WERI-Rb-1 (cell line): ENCODE data around the gene MRAP.

Experiments
- DNase-seq: peaks from one replicate; pipeline ENCODE4 v3.0.0-alpha.2; 2020
- H3K27ac ChIP-seq: fragments of 250-450 bp; sonication (Bioruptor Pico); 2 replicates; pipeline ENCODE4 v1.5.1; 2020; ENCODE audit warnings: mild to moderate bottlenecking, moderate library complexity
- H3K27me3 ChIP-seq: fragments of 250-450 bp; sonication (Bioruptor Pico); 2 replicates; pipeline ENCODE4 v1.5.1; 2021; ENCODE audit warnings: mild to moderate bottlenecking, low read depth, moderate library complexity; ENCODE audit not compliant: insufficient read depth, severe bottlenecking
- H3K36me3 ChIP-seq: fragments of 250-450 bp; sonication (Bioruptor Pico); 2 replicates; pipeline ENCODE4 v1.5.1; 2020; ENCODE audit warnings: mild to moderate bottlenecking, moderate library complexity
- H3K4me3 ChIP-seq: 2 replicates; pipeline ENCODE4 v1.5.1; 2011; ENCODE audit warnings: low read depth, mild to moderate bottlenecking, control low read depth, low read length
- H3K9me3 ChIP-seq: fragments of 250-450 bp; sonication (Bioruptor Pico); 2 replicates; pipeline ENCODE4 v1.5.1; 2021; ENCODE audit warnings: mild to moderate bottlenecking, moderate library complexity; ENCODE audit not compliant: severe bottlenecking
- CTCF ChIP-seq: IDR thresholded peaks from 2 replicates; pipeline ENCODE4 v1.5.1; 2011; ENCODE audit warnings: low read depth, mild to moderate bottlenecking, control low read depth, inconsistent platforms, low read length

The MRAP gene

GRCh38 chr21:32299695-32300094 lies 1.0 kb downstream of the MRAP start:
- TF ChIP-seq CTCF: no peak
- Histone ChIP-seq H3K36me3 (no peaks in the 10 kb centered on the region; the same call in 1 of the 2 replicates), H3K4me3 (no peak overlapping the region), H3K27ac (no peak overlapping the region), H3K9me3 (no peaks in the 10 kb centered on the region), H3K27me3 (no peaks in the 10 kb centered on the region)
- DNase-seq: no peak

GRCh38 chr21:32300117-32300681 lies 1.5 kb downstream of the MRAP start:
- no peaks in the 10 kb centered on the region for H3K9me3 ChIP-seq
- DNase-seq: no peak
- H3K36me3 ChIP-seq: no peaks in the 10 kb centered on the region; the same call in 1 of the 2 replicates
- TF ChIP-seq CTCF: no peak
- H3K27ac ChIP-seq: no peak overlapping the region
- H3K27me3 ChIP-seq: no peaks in the 10 kb centered on the region
- no peak overlapping the region for H3K4me3 ChIP-seq

- Histone ChIP-seq H3K27ac (no peak overlapping the region), H3K36me3 (no peaks in the 10 kb centered on the region; the same call in 1 of the 2 replicates)
Observed at GRCh38 chr21:32301596-32301995, 2.9 kb downstream of the MRAP start.

GRCh38 chr21:32302560-32302959 lies 3.9 kb downstream of the MRAP start:
- Histone ChIP-seq H3K27me3 (no peaks in the 10 kb centered on the region), H3K27ac (no peak overlapping the region), H3K9me3 (no peaks in the 10 kb centered on the region), H3K36me3 (no peaks in the 10 kb centered on the region; the same call in 1 of the 2 replicates), H3K4me3 (no peak overlapping the region)
- DNase-seq: no peak
- TF ChIP-seq CTCF: no peak

More at GRCh38 chr21:32301596-32301995, 2.9 kb downstream of the MRAP start:
- no peaks in the 10 kb centered on the region for H3K27me3 ChIP-seq
- no peaks in the 10 kb centered on the region for H3K9me3 ChIP-seq
- DNase-seq: no peak
- TF ChIP-seq CTCF: no peak
- H3K4me3 ChIP-seq: no peak overlapping the region

- Histone ChIP-seq H3K4me3 (no peak overlapping the region), H3K27me3 (no peaks in the 10 kb centered on the region), H3K36me3 (no peaks in the 10 kb centered on the region; the same call in 1 of the 2 replicates), H3K9me3 (no peaks in the 10 kb centered on the region), H3K27ac (no peak overlapping the region)
- TF ChIP-seq CTCF: no peak
- DNase-seq: no peak
Observed at GRCh38 chr21:32303385-32303784, 4.7 kb downstream of the MRAP start.

- no peaks in the 10 kb centered on the region for H3K27me3 ChIP-seq
- no peak for TF ChIP-seq CTCF
- no peak overlapping the region for H3K4me3 ChIP-seq
- no peak overlapping the region for H3K27ac ChIP-seq
- no peaks in the 10 kb centered on the region; the same call in none of the 2 replicates for H3K36me3 ChIP-seq
- H3K9me3 ChIP-seq: no peaks in the 10 kb centered on the region
- DNase-seq: no peak
Observed at GRCh38 chr21:32304998-32305397, 6.3 kb downstream of the MRAP start.
